Adrenal gland (tissue), 5 donors: ENCODE measurements around the gene SPTLC2.

Experiments used
- CTCF ChIP-seq, 6 experiments: fragments of 450-650 bp in 4 of 6; fragments of 200-600 bp in 2 of 6; sonication (generic) in 1 of 6; IDR thresholded peaks; 1 replicate in 5 of 6; 2 replicates in 1 of 6; pipeline versions ENCODE4 v1.5.1 to v1.8.0; 2016 to 2021; ENCODE audit warnings: antibody characterized with exemption in 6 of 6, mild to moderate bottlenecking in 2 of 6, moderate library complexity in 1 of 6
- POLR2A ChIP-seq, 2 donors: fragments of 450-650 bp; IDR thresholded peaks; one replicate each; pipeline ENCODE4 v1.6.1; 2017; ENCODE audit warnings: antibody characterized with exemption in 2 of 2, mild to moderate bottlenecking in 2 of 2, moderate library complexity in 1 of 2
- donor health status: DM: no; HTN: no; CAD: no.

- TF ChIP-seq CTCF (IDR thresholded peaks at IDR 0.05) = no peak
- TF ChIP-seq POLR2A (IDR thresholded peaks at IDR 0.05) = no peak
Observed at GRCh38 chr14:77554816-77555599, 61.4 kb downstream of the SPTLC2 start.
